Umbilical cord (tissue), 2 donors: ENCODE measurements around the gene SANBR. TPM values are rescaled to one million over a fixed set of nuclear protein-coding genes. Genes with fewer than 3 reads are reported as not detected.

Experiments
- DNase-seq: peaks from one replicate; pipeline ENCODE4 v3.0.0-alpha.2; 2015; ENCODE audit warnings: low spot score
- total RNA-seq: library from RNA; depleted of rRNA; stranded (reverse); fragments of >200 nt; gene quantifications from one replicate; pipeline ENCODE4 v1.2.3, GENCODE V29; 2014; ENCODE audit warnings: low replicate concordance; ENCODE audit not compliant: insufficient read depth

The SANBR gene
- total RNA-seq, 1 donor from 2014 or later: 27.7 TPM

- DNase-seq: no peak
These were observed 24.1 kb downstream of the SANBR start for GRCh38 chr2:61089797-61090196.

GRCh38 chr2:61090386-61090921 lies 24.8 kb downstream of the SANBR start:
- no peak for DNase-seq

GRCh38 chr2:61091485-61091884 lies 25.8 kb downstream of the SANBR start:
- no peak for DNase-seq

- DNase-seq: no peak
These were observed 30.8 kb downstream of the SANBR start for GRCh38 chr2:61096438-61096837.

GRCh38 chr2:61100801-61101200 lies 35.1 kb downstream of the SANBR start:
- no peak for DNase-seq

GRCh38 chr2:61109291-61109690 lies 43.6 kb downstream of the SANBR start:
- no peak for DNase-seq

- no peak for DNase-seq
These were observed 46.0 kb downstream of the SANBR start for GRCh38 chr2:61111708-61112107.

GRCh38 chr2:61114147-61114546 lies 48.5 kb downstream of the SANBR start:
- DNase-seq: no peak

Other genes starting within 250 kb of the SANBR start
- gene REL, start 184.3 kb upstream of the SANBR start, total RNA-seq: 13.2 TPM
- gene PEX13, start 48.2 kb upstream of the SANBR start, total RNA-seq: 36.1 TPM
- 27.9 TPM for gene PUS10, start 47.6 kb upstream of the SANBR start, total RNA-seq
- gene C2orf74, start 96.3 kb downstream of the SANBR start, total RNA-seq: not detected